SK-N-DZ (cell line): ENCODE data around the gene NOP14. TPM values are rescaled to one million over a fixed set of nuclear protein-coding genes. Genes with fewer than 3 reads are reported as not detected.
A peak's percentile ranks its signal among the peaks of the same experiment; 100 is the strongest.
"Not testable (repeated sequence)": the region's sequence is repeated elsewhere in the genome, so short reads cannot be mapped to it uniquely, and the experiment has no call there.

Experiments
- DNase-seq: peaks from one replicate; pipeline ENCODE4 v3.0.0-alpha.2; 2015; ENCODE audit warnings: low spot score
- polyA plus RNA-seq, 2 experiments: library from polyadenylated mRNA; depleted of rRNA; stranded (reverse); fragments of >200 nt; gene quantifications; 2 replicates each; pipeline ENCODE4 v1.2.3, GENCODE V29; 2014

Gene NOP14
- 15.0 and 18.6 TPM in 2 replicates for polyA plus RNA-seq (2014; cell fraction: cytosol; rRNA removed)
- polyA plus RNA-seq (2014; cell fraction: nucleus; rRNA removed): 16.9 and 19.7 TPM in 2 replicates

DNA sequence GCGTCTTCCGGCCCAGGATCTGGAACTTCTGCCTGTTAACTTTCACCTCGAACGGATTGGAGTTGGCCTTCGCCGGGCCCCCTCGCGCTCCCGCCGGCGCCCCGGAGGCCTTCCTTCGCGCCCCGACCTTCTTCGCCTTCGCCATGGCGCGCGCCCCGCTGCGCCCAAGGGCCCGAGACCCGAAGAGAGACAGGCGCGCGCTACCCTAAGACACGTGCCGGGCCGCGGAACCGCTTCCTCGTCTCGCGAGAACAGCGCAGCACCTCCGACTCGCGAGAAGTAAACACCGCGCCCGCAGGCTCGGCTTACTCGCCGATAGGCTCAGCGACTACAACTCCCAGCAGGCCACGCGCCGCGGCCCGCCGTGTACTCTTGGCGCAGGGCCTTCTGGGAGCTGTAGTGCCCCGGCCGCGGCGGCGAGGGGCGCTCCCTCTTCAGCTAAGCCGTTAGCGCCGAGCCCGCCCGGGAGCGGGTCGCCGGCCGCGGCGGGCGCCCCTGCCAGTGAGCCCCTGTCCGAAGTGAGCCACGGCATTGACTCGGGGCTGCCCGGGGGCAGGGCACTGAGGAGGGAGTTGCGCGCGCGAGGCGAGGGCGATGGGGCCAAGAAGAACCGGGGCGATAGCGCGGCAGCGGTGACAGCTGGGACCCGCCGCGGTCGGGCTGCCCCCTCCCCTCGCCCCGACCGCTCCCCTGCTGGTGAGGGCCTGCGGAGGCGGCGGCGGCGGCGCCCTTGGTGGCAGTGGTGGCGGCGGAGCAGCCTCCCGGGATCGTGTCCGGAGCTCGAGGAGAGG lies at the start of gene NOP14, which contains the start of gene GRK4:
NOP14 (minus strand) TSS at position 232 of the 791 bp plus-strand sequence; CDS start at position 145, 87 bp downstream.
GRK4 (plus strand) TSS at position 397 of the 791 bp plus-strand sequence. CDS start 500 bp downstream, outside the sequence.
- peak; percentile 98 for DNase-seq

GRCh38 chr4:3011456-3012220 lies 48.4 kb upstream of the NOP14 start:
- DNase-seq: no peak

DNA sequence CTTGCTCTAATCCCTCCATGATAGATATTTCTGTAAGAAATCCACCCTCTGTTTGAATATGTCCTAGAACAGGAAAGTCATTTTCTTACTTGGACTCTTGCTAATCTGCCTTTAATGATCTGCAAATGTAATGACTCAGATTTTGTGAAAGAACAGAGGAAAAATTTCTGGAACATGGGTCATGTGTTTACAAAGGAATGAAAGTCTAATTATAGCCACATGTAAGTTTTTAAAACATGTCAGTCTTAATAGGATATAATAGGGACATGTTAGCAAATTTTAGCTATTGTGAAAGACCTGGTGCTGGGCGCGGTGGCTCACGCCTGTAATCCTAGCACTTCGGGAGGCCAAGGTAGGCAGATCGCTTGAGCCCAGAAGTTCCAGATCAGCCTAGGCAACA lies 47.8 kb upstream of the NOP14 start:
- DNase-seq: no peak

GRCh38 chr4:3010577-3010976 lies 47.4 kb upstream of the NOP14 start:
- DNase-seq: no peak

GRCh38 chr4:3009422-3009821 lies 46.2 kb upstream of the NOP14 start:
- DNase-seq: no peak

GRCh38 chr4:3007724-3008123 lies 44.5 kb upstream of the NOP14 start:
- DNase-seq: no peak

- DNase-seq: no peak
Measured at GRCh38 chr4:2996415-2996814, 33.2 kb upstream of the NOP14 start.

GRCh38 chr4:2995546-2996265 lies 32.5 kb upstream of the NOP14 start:
- no peak for DNase-seq

GRCh38 chr4:2994917-2995316 lies 31.7 kb upstream of the NOP14 start:
- no peak for DNase-seq

DNA sequence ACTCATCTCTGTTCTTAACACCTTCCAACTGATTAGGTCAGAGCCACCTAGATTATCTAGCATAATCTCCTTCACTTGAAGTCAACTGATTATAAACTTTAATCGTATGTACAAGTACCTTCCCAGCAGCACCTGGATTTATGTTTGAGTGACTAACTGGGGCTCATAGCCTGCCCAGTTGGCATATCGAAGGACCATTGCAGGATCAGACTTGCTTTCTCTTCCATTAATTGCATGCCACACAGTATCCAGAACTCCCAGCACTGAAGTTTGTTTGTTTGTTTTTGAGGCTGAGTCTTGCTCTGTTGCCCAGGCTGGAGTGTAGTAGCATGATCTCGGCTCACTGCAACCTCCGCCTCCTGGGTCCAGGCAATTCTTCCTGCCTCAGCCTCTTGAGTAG lies 28.0 kb upstream of the NOP14 start:
- no peak for DNase-seq

- DNase-seq: not testable (repeated sequence)
Measured at GRCh38 chr4:2983715-2984114, 20.5 kb upstream of the NOP14 start.

- no peak for DNase-seq
Measured at GRCh38 chr4:2982012-2982411, 18.8 kb upstream of the NOP14 start.

- DNase-seq: no peak
Measured at GRCh38 chr4:2981256-2981819, 18.1 kb upstream of the NOP14 start.

DNA sequence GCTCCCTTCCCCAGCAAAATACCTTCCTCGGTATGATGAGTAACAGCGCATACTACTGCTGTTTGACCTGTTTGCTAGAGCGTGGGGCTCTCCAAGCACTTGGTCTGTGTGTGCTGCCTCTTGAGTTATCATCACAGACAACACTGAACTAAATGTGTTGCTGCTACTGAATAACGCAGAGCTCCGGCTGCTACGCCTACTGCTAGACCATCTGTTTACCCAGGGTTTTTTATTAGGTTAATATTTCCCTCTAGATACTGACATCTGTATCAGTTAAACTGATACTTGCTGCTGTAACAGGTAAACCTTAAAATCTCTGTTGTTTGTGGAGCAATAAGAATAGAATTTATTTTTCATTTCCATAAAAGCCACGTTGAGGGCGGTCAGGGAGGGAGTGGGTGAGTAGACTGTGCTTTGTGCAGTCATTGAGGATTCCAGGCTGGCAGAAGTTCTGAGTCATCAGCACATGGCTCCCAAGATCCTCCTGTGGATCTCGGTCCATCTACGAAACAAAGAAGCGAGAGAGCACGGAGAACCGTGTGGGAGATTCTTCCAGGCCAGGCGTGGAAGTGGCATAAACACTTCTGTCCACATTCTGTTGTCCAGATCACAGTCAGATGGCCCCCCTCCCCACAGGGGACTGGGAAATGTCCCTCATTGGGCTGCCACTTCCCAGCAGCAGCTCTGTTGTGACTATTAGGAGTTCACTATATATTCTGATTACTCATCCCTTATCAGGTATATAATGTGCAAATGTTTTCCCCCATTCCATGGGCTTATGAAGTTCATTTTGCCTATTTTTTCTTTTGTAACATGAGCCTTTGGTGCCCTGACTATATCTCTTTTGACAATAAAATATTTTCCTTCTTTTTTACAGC lies 14.2 kb upstream of the NOP14 start:
- DNase-seq: no peak

DNA sequence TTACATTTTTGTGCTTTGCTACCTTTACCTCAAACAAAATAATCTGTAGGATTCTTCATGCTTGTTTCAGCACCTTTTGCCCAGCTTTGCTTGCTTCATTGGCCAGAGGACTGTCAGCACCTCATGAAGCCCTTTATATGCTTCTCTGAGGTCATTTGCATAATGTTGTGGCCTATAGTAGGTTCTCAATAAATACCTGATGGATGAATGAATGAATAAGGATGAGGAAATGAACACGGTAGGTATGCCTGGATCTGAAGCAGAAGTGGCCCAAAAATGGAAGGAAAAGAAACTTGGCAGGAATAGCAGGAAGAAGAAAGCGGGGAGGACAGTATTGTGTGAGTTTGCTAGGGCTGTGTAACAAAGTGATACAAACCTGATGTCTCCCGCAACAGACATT lies 8.1 kb upstream of the NOP14 start:
- no peak for DNase-seq

DNA sequence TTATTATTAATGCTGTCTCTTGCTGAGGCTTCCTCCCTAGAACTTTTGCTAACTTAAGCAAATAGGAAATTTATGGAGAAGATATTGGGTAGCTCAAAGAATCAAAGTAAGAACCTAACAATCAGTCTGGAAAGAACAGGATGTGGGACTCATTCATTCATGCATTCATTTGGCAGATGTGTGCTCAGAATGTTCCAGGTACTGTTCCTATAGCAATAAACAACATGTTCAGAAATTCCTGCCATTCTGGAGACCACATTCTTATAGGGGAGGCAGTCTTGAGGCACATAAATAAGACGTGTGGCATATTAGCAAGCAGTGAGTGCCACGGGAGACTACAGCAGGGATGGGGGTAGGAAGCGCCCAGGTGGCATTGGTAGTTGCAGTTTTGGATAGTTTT lies 5.2 kb upstream of the NOP14 start:
- no peak for DNase-seq

DNA sequence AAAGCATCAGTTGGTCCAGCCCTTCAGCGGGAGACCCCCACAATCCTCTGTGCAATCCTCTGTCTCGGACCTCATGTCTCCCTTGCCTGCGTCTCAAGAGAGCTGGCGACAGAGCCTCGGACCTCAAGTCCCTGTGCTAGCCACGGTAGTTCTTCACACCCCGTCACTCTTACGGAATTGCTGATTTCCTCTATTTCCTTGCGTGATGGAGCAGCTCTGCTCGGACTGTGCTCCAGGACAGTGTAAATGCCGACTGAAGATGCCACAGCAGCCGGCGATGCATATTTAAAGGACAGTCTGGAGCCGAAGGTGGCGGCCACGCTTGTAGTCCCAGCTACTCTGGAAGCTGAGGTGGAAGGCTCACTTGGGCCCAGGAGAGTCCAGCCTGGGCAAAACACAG lies 2.1 kb upstream of the NOP14 start:
- DNase-seq: no peak

GRCh38 chr4:2964706-2965258 lies 1.6 kb upstream of the NOP14 start:
- DNase-seq: no peak

- no peak for DNase-seq
Measured at GRCh38 chr4:2963966-2964471, 813 bp upstream of the NOP14 start.

DNA sequence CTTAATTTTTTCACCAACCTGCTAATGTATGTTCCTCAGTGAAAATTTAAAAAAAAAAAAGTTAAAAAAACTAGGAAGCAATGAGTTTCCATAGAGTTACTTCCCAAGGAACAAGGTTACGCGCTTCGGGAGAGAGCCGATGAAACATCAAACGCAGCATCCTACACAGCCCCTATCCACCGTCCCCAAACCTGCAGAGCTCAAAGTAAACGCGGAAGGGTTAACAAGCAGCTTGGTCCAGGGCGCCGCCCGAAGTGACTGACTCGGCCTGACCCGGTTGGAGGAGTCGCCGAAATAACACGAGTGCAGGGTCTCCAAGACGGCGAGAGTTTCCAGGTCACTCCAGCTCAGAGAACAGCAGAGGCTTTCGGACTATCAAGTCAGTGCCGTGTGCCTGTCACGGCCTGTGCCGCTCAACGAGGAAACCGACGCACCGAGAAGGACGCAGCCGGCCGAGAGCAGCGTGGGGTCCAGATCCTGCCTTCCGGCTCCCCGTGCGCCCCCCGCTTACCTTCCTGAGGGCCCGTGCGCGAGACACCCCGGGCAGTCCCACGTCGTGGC lies 512 bp downstream of the NOP14 start:
- DNase-seq: peak; percentile 80
